NCI-H2081 treated with DMSO at 0.1 percent for 48 hours (cell line): ENCODE results near the gene DOCK1.
"Not testable (repeated sequence)": the region's sequence is repeated elsewhere in the genome, so short reads cannot be mapped to it uniquely, and the experiment has no call there.

Experiments
- DNase-seq: peaks from one replicate; lab custom pipeline; 2025; lab: John Stamatoyannopoulos, UW

The DOCK1 gene

DNA sequence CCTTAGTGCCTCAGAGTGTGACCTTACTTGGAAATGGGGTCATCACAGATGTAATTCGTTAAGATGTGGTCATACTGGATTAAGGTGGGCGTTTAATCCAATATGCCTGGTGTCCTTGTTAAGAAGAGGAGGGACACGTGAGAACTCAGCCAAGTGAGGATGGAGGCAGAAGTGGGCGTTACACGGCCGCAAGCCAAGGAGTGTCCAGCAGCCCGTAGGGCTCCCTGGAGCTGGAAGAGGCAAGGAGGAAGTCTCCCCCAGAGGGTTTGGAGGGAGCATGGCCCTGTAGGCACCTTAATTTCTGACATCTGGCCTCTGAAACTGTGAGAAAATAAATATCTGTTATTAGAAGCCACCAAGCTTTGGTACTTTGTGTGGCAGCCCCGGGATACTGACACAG is 21.3 kb downstream of the DOCK1 start:
- DNase-seq = no peak

GRCh38 chr10:126927799-126928198 is 22.6 kb downstream of the DOCK1 start:
- no peak for DNase-seq

DNA sequence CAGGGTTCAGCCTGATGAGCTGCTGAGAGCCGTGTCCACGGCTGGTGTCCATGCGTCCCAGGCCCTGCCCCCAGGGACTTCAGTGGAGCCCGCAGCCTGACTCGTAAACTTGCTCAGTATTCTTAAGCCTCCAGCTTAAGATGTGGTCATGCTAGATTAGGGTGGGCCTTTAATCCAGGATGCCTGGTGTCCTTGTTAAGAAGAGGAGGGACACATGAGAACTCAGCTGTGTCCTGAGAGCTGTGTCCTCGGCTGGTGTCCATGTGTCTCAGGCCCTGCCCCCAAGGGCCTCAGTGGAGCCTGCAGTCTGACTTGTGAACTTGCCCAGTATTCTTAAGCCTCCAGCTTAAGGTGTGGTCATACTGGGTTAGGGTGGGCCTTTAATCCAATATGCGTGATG is 23.0 kb downstream of the DOCK1 start:
- no peak for DNase-seq

- DNase-seq = no peak
Measured at GRCh38 chr10:126929391-126929790, 24.2 kb downstream of the DOCK1 start.

- DNase-seq = no peak
Measured at GRCh38 chr10:126930131-126930882, 25.1 kb downstream of the DOCK1 start.

DNA sequence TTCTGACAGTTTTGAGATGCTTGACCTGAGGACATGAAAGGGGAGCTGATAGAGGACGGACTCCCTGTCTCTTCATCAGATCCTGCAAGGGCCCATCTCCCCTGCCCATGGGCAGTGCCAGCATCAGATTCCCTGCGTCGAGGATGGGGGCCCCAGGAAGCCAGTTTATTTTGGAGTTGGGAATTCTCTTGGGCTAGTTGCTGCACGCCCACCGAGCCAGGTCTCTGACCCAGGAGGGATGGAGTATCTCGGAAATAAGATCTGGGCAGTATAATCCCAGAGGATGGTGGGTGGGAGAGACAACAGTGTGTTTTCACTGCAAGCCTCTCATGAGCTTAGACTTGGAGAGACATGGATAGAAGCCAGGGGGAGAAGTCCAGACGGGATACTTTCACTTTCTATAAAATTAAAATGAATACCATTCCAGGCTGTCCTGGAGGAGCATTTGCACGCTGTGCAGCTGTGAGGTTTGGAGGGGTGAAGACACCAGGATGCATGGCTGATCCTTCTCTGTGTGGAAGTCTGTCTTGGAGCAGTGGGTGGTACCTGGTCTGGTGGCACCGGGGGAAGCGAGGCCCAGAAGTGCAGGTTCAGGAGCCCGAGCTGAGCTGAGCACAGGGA is 25.8 kb downstream of the DOCK1 start:
- no peak for DNase-seq

GRCh38 chr10:126931544-126931943 is 26.3 kb downstream of the DOCK1 start:
- no peak for DNase-seq

GRCh38 chr10:126932516-126932915 is 27.3 kb downstream of the DOCK1 start:
- DNase-seq = no peak

DNA sequence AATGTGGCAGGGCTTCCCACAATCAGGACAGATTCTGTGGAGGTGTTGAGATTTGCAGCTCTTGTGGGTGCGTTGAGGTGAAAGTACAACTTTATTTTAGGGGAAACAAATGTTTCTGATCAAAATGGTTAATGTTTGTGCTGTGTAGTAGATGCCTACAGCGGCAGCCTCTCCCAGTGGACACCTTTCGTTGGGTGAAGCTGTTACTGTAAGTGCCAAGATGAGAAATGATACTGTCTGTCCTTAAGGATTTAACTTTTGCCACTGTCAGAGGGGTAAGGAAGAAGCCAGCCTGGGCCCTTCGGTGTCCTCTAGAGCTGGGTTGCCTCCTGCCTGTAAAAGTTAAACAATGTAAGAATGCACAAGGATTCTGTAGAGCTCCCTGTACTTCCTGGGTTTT is 27.9 kb downstream of the DOCK1 start:
- no peak for DNase-seq

DNA sequence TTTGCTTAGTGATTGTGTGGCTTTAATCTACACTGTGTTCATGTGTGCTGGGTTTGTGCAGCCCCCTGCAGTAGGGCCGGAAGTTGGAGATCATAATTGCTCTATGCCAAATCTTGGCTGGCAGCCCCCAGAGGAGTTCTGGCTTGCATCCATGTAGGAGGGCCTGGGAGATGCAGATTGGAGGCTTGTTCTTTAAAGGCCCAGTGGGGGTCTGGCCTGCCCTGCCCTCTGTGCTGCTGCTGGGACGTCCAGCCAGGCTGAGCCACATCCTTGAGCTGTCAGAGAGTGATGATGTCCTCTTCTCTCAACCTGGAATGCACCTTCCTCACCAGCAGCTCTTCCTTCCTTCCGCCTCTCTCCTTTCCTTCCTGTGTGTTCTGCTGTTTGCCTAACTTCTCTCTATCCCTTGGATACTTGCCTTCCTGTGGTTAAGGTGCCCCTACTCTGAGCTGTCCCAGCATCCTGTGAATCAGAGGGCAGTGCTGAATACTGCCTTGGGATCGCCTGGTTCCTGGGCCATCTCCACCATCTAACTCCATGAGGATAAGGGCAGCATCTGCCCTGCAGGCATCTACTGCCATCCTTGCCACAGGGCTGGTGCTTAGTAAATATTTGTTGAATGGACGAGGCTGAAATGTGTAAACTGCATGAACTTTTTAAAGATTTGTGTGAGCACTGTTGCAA is 30.2 kb downstream of the DOCK1 start:
- no peak for DNase-seq

DNA sequence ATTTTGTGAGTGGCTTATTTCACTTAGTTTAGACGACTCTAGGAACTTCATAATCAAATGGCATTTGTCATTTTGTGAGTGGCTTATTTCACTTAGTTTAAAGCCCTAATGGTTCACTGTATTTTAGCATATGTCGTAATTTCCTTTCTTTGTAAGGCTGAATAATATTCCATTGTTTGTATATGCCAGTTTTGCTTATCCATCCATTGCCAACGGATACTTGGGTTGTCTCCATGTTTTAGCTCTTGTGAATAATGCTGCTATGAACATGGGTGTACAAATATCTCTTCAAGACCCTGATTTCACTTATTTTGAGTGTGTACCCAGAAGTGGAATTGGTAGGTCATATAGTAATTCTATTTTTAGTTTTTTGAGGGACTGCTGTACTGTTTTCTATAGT is 31.8 kb downstream of the DOCK1 start:
- DNase-seq = no peak

DNA sequence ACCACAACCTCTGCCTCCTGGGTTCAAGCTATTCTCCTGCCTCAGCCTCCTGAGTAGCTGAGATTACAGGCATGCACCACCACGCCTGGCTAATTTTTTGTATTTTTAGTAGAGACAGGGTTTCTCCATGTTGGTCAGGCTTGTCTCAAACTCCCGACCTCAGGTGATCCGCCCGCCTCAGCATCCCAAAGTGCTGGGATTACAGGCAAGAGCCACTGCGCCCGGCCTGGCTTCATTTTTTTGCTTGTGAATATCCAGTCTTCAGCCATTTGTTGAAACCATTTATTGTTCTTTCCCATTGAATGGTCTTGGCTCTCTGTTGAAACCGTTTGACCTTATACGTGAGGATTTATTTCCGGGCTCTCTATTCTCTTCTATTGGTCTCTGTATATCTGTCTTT is 32.9 kb downstream of the DOCK1 start:
- not testable (repeated sequence) for DNase-seq

GRCh38 chr10:126939706-126940105 is 34.5 kb downstream of the DOCK1 start:
- DNase-seq = no peak

DNA sequence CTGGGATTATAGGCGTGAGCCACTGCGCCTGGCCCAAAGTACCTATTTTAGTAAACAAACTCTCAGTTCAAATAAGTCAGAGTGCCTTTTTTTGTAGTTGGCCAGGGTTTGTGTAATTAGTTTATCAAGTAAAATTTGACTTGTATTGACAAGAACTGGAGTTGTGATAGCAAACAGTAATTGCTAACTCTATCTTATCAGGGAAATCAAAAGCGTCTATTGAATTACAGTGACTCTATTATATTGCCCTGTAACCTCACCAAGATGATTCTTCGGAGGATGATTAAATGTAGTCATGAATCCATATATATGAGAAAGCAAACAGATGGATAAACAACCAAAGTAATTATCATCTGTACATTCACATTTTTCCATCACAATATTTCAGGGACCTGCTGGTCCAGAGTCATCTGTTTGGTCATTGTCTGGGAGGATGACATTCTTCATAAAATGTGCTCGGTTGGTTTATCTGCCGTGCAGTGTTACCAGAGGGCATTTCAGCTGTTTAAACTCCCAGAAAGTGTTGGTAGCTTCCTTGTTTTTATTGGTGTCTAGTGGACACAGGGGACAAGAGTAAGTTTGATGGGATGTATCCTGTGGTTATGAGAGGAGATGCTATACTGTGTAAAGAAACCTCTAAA is 35.6 kb downstream of the DOCK1 start:
- no peak for DNase-seq

DNA sequence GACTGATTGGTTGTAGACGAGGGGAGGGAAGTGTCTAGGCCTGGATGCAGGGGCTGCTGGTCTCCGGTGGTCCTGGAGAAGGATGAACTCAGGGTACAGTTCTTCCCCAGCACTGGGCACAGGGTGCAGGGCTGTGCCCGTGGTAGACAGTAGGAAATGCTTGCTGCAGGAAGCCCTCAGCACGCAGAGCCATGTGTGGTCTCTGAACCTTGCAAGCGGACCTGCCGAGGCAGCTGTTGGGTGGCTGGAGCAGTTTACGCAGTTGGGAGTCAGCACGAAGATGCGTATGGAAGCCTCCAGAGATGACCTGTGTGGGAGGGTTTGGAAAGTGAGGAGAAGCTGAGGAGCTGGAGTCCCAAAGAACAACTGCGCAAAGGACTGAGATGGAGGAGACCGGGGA is 39.0 kb downstream of the DOCK1 start:
- no peak for DNase-seq

DNA sequence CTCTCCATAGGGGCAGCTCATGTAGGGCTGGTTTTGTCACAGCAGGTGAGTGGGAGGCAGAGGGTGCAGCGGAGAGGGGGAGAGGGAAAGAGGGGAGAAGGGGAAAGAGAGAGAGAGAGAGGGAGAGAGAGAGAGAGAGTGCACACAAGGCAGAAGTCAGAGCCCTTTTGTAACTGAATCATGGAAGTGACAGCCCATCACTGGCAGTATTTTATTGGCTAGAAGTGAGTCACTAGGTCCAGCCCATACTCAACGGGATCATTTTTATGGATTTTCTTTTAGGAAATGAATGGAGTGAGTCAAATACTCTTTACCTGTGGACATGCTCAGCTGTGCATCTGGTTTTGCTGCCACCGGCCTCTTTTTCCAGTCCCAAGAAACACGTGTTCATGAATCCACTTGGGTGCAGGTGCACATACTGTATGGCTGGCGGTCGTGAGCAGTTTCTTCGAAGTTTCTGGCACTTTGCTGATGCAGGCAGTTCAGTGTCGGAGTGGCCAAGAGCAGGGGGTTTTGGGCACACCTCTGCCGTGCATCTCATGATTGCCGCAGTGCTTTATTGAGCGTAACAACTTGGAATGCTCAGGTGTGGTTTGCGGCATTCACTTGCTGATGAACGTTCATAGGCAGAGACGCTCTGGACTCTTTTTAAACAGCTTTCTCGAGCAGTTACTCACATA is 40.3 kb downstream of the DOCK1 start:
- DNase-seq = no peak

- DNase-seq = no peak
Measured at GRCh38 chr10:126946746-126947145, 41.5 kb downstream of the DOCK1 start.

- DNase-seq = no peak
Measured at GRCh38 chr10:126948355-126949160, 43.3 kb downstream of the DOCK1 start.

- DNase-seq = no peak
Measured at GRCh38 chr10:126949161-126949503, 43.9 kb downstream of the DOCK1 start.

GRCh38 chr10:126950401-126951105 is 45.3 kb downstream of the DOCK1 start:
- DNase-seq = no peak

DNA sequence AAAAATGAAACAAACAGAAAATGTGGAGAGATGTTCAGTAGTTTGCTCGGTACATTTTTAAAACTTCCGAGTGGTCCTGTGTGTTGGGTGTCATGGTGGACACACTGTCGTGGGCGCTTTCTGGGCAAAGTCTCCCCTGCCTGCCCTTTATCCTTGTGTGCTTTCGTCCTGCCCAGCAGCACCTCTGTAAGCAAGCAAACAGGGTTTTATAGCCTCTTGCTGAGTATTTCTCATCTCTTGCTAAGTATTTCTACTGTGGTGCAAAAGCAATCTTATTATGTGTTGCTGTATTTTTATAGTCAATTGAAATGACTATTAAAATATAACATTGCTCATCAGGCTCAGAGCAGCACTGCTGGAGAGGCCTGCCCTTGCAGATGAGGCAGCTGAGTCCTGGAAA is 48.7 kb downstream of the DOCK1 start:
- no peak for DNase-seq
